DOHH2 (cell line): ENCODE results near the gene CNTNAP2.

ENCODE experiments used
- H3F3A ChIP-seq: fragments of 200-600 bp; sonication (generic), shearing (Covaris generic); 2 replicates; pipeline ENCODE4 v1.6.0; 2016; ENCODE audit warnings: antibody characterized with exemption, mild to moderate bottlenecking; ENCODE audit not compliant: control insufficient read depth, insufficient read depth
- H3K27ac ChIP-seq: fragments of 200-600 bp; sonication (generic); 2 replicates; pipeline ENCODE4 v1.5.1; 2014; ENCODE audit warnings: low read depth, mild to moderate bottlenecking, low read length, moderate library complexity
- H3K27me3 ChIP-seq: fragments of 200-600 bp; sonication (generic); 2 replicates; pipeline ENCODE4 v1.6.1; 2014; ENCODE audit warnings: mild to moderate bottlenecking, low read length, mixed read lengths; ENCODE audit not compliant: control insufficient read depth
- H3K36me3 ChIP-seq: fragments of 200-600 bp; sonication (generic); 2 replicates; pipeline ENCODE4 v1.6.1; 2014; ENCODE audit warnings: mild to moderate bottlenecking, low read length, moderate library complexity, mixed read lengths; ENCODE audit not compliant: control insufficient read depth
- H3K4me1 ChIP-seq: fragments of 200-600 bp; sonication (generic); 2 replicates; pipeline ENCODE4 v1.6.1; 2014; ENCODE audit warnings: mild to moderate bottlenecking, low read length, mixed read lengths; ENCODE audit not compliant: control insufficient read depth
- H3K4me2 ChIP-seq: fragments of 200-600 bp; sonication (generic); 2 replicates; pipeline ENCODE4 v1.6.0; 2014; ENCODE audit warnings: mild to moderate bottlenecking, low read length, moderate library complexity
- H3K4me3 ChIP-seq: fragments of 200-600 bp; sonication (generic); 2 replicates; pipeline ENCODE4 v1.5.1; 2014; ENCODE audit warnings: mild to moderate bottlenecking, low read length, mixed read lengths
- H3K79me2 ChIP-seq: fragments of 200-600 bp; sonication (generic); 2 replicates; pipeline ENCODE4 v1.6.1; 2014; ENCODE audit warnings: mild to moderate bottlenecking, low read length, mixed read lengths; ENCODE audit not compliant: control insufficient read depth
- H3K9me2 ChIP-seq: fragments of 200-600 bp; sonication (generic); replicated peaks from 2 replicates; pipeline ENCODE4 v1.6.1; 2014; ENCODE audit warnings: mild to moderate bottlenecking, low read length, mixed read lengths; ENCODE audit not compliant: control insufficient read depth
- H3K9me3 ChIP-seq: fragments of 200-600 bp; sonication (generic); 2 replicates; pipeline ENCODE4 v1.6.1; 2014; ENCODE audit warnings: antibody characterized with exemption, low read length, mixed read lengths; ENCODE audit not compliant: control insufficient read depth, insufficient read depth
- H4K20me1 ChIP-seq: fragments of 200-600 bp; sonication (generic); 2 replicates; pipeline ENCODE4 v1.6.0; 2014; ENCODE audit warnings: low read depth, mild to moderate bottlenecking, antibody characterized with exemption, low read length, moderate library complexity; ENCODE audit not compliant: control insufficient read depth, insufficient read depth
- CTCF ChIP-seq: fragments of 200-600 bp; sonication (generic); IDR thresholded peaks from one replicate; pipeline ENCODE4 v1.5.1; 2014; ENCODE audit warnings: antibody characterized with exemption, mild to moderate bottlenecking, low read depth, low read length; ENCODE audit not compliant: poor library complexity, severe bottlenecking
- EZH2phosphoT487 ChIP-seq: fragments of 200-600 bp; sonication (generic); IDR thresholded peaks from 2 replicates; pipeline ENCODE4 v1.6.1; 2017; ENCODE audit warnings: borderline replicate concordance, mild to moderate bottlenecking, antibody characterized with exemption, low read length, moderate library complexity, mixed read lengths

CNTNAP2 gene

GRCh38 chr7:148037044-148037443 lies 1920.4 kb downstream of the CNTNAP2 start:
- Histone ChIP-seq H3F3A (no peaks in the 10 kb centered on the region), H3K27ac (no peak overlapping the region)

GRCh38 chr7:148041156-148041555 lies 1924.6 kb downstream of the CNTNAP2 start:
- Histone ChIP-seq H3K4me3 (no peak overlapping the region), H3K9me3 (no peaks in the 10 kb centered on the region), H3K27me3 (no peaks in the 10 kb centered on the region), H3K79me2 (no peaks in the 10 kb centered on the region), H3K36me3 (no peaks in the 10 kb centered on the region), H3K4me1 (no peaks in the 10 kb centered on the region), H3K27ac (no peak overlapping the region), H3K4me2 (no peak overlapping the region), H3K9me2 (no peaks in the 10 kb centered on the region), H4K20me1 (no peaks in the 10 kb centered on the region), H3F3A (no peaks in the 10 kb centered on the region)
- TF ChIP-seq CTCF (no peak), EZH2phosphoT487 (no peak)

More at GRCh38 chr7:148037044-148037443, 1920.4 kb downstream of the CNTNAP2 start:
- no peaks in the 10 kb centered on the region for H3K9me3 ChIP-seq
- H3K27me3 ChIP-seq, result no peaks in the 10 kb centered on the region
- H3K4me1 ChIP-seq, result no peaks in the 10 kb centered on the region
- TF ChIP-seq CTCF (no peak), EZH2phosphoT487 (no peak)
- H3K9me2 ChIP-seq, result no peaks in the 10 kb centered on the region
- H3K4me3 ChIP-seq, result no peak overlapping the region
- no peaks in the 10 kb centered on the region for H4K20me1 ChIP-seq
- no peak overlapping the region for H3K4me2 ChIP-seq
- H3K36me3 ChIP-seq, result no peaks in the 10 kb centered on the region
- no peaks in the 10 kb centered on the region for H3K79me2 ChIP-seq

GRCh38 chr7:148042935-148043631 lies 1926.5 kb downstream of the CNTNAP2 start:
- H4K20me1 ChIP-seq, result no peaks in the 10 kb centered on the region
- no peaks in the 10 kb centered on the region for H3K27me3 ChIP-seq
- no peaks in the 10 kb centered on the region for H3K9me2 ChIP-seq
- H3K27ac ChIP-seq, result no peak overlapping the region
- H3K36me3 ChIP-seq, result no peaks in the 10 kb centered on the region
- no peak overlapping the region for H3K4me2 ChIP-seq
- no peaks in the 10 kb centered on the region for H3K4me1 ChIP-seq
- no peak for TF ChIP-seq CTCF
- no peak for TF ChIP-seq EZH2phosphoT487
- H3K79me2 ChIP-seq, result no peaks in the 10 kb centered on the region
- no peak overlapping the region for H3K4me3 ChIP-seq
- H3K9me3 ChIP-seq, result no peaks in the 10 kb centered on the region
- no peaks in the 10 kb centered on the region for H3F3A ChIP-seq
